ENCODE measurements around the gene ADGRG3.
A peak's percentile ranks its signal among the peaks of the same experiment; 100 is the strongest.

ADGRG3 gene, protein sequence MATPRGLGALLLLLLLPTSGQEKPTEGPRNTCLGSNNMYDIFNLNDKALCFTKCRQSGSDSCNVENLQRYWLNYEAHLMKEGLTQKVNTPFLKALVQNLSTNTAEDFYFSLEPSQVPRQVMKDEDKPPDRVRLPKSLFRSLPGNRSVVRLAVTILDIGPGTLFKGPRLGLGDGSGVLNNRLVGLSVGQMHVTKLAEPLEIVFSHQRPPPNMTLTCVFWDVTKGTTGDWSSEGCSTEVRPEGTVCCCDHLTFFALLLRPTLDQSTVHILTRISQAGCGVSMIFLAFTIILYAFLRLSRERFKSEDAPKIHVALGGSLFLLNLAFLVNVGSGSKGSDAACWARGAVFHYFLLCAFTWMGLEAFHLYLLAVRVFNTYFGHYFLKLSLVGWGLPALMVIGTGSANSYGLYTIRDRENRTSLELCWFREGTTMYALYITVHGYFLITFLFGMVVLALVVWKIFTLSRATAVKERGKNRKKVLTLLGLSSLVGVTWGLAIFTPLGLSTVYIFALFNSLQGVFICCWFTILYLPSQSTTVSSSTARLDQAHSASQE

DNA sequence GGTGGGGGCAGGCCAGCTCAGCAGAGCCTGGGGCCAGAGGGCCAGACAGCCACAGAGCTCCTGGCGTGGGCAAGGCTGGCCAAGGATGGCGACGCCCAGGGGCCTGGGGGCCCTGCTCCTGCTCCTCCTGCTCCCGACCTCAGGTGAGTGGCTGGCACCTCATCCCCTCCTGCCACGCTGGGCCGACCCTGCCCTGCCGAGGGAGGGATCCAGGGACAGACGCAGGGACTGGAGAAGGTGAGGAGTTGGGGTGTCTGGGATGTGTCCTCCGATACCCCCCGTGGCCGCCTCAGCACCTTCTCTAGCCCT, at the start of gene ADGRG3:
Gene ADGRG3, plus strand, starts transcription at position 44 of the 309 bp plus-strand sequence. Its CDS starts 42 bp downstream, at position 86.
- DNase-seq (ENCODE audit: low read depth in 1 of 2, low spot score in 1 of 2), result no peak

DNA sequence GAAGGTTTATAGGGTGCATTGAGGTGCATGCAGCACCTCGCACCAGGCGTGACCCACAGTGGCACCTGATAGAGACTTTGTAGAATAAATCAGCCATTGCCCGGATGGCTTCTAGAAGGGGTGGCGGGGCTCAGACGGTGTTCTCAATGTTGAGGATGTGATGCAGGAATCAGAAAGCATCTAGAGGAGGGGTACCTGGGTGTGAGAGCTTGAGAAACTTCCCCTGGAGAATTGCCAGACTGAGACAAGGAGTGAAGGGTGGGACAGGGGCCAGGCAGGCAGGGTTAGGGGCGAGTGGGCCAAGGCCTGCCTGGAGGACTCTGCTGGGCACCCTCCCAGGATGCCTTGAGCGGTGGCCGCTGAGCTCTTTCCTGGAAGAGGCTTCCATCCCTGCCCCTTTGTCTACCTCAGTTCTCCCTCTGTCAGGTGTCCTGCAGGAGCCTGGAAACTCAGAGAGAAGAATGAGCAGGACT, 48.9 kb upstream of the ADGRG3 start:
- DNase-seq (ENCODE audit: low read depth in 1 of 2, low spot score in 1 of 2), result no peak

DNA sequence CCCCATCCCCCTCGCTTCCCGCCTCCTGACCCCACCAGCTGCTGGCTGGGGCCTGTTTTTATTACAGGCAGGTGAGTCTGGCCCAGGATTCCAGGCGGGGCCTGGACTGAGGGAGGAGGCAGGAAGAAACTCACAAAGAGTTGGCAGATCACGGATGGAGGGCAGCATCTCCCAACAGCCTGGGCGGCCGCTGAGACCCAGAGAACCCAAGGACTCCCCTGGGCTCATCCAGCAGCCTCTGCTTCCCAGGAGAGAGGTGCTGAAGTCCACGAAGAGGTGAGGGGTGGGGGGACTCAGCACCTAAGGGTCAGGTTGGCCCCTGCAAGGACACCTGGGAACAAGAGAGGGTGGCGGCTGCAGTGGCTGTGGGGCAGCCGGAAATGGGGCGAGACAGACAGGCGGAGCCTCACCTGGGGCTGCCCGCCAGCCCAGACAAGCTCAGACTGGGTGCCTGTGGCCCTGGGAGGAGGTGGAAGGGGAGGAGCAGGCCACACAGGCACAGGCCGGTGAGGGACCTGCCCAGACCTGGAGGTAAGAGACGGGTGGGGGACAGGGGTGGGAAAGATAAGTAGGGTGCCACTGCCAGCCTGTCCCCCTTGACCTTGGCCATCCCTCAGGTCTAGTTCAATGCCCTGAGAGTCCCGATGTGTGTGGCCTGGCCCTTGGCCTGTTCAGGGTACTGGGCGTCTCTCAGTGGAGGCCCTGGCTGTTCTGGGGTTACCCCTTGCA, 48.3 kb upstream of the ADGRG3 start:
- DNase-seq (ENCODE audit: low read depth in 1 of 2, low spot score in 1 of 2), result no peak

DNA sequence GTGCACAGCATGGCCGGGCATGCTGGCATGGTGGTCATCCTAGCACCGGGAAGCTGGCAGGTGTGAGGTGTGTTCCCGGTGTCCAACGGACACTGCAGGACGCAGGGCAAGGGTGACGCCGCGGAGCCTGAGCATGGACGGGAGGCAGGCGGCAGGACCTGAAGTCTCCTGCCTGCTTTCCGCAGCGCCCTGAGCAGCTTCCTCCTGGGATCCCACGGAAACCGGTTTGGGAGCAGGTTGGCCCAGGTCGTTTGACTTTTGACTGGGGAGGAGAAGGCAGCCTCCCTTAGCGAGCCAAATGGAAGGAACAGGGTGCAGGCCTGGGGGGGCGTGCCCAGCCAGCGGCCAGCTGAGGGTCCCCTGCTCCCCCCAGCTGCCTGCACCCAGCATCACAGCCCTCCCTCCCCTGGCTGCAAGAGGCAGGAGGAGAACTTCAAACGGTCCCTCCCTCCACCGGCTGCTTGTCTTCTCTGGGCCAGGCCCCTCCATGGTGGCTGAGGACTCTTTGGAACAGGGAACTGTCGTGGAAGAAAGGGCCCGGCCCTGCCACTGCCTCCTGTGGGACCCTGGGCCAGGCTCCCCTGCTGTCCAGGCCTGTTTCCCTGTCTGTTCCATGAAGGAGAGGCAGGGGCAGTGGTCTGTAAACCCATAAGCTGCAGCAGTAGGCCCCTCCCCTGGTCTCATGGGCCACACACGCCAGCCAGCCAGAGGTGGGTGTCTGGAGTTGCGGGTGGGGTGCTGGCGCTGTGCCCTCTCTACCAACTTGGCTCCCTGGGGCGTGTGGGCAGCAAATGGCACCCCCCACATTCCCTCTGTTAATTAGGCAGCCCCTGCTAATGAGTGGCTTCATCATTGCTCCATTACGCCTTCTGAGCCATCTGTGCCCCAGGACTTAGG, 47.5 kb upstream of the ADGRG3 start:
- DNase-seq (ENCODE audit: low read depth in 1 of 2, low spot score in 1 of 2), result no peak

DNA sequence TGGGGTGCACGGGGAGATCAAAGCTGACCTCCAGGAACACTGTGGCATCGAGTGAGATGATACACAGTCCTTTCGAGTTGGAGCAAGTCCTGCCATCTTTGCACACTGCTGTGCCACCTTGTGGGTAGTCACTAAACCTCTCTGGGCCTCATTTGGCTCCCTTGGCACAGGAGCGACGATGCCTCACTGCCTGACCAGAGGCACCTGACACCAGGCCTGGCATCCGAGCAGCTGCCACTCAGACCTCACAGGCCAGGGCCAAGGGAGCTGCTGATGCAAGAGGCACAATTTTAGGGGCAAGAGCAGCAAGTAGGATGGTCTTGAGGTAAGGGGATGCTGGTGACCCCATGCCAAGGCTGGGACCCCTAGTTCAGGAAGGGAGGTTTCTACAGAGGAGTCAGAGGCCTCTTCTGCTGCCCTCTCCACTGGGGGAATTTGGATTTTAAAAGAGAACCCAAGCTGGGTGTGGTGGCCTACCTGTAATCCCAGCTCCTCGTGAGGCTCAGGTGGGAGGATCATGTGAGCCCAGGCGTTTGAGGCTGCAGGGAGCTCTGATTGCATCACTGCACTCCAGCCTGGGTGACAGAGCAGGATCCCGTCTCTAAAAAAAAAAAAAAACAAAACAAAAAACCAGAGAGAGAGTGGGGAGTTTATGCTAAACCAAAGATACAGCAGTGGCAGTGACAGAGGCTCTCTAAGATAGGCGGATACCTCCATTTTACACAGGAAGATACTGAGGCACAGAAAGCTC, 46.4 kb upstream of the ADGRG3 start:
- DNase-seq (ENCODE audit: low read depth in 1 of 2, low spot score in 1 of 2), result no peak

DNA sequence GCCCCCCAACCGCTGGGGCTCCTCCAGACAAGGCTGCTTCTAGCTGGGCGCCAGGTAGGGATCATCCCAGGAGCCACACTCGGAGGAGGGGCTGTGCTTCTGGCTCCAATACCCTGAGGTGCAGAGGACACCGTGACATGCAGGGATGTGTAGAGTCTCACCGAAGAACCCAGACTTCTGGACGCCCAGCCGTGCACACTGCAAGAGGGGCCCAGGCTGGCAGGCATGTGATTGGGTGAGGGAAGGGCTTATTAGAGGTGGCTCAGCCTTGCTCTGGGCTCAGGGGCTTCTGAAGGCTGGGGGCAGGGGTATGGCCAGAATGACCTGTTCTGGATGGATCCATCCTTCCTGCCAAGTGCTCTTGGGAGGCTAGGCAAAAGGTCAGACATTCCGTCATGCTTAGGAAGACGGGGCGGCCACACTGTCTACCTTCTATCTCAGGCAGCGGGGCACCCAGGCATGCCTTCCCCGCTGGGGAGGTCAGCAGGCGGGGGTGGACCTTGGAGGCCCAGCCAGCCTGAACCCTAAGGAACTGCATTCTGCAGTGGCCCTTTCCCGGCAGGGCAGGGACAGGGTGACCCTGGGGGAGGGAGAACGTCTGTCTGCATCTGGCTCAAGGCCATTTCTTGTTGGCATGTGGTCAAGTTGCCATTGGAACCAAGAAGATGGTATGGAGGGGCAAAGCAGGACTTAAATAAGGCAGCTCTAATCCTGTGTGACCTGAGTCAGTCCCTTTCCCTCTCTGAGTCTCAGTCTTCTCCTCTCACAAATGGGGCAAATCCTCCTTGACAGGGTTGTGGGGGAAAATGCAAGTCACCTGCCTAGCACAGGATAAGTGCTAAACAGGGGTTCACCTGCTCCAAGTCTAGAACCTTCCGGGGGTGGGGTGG, 45.5 kb upstream of the ADGRG3 start:
- DNase-seq (ENCODE audit: low read depth in 1 of 2, low spot score in 1 of 2), result no peak

DNA sequence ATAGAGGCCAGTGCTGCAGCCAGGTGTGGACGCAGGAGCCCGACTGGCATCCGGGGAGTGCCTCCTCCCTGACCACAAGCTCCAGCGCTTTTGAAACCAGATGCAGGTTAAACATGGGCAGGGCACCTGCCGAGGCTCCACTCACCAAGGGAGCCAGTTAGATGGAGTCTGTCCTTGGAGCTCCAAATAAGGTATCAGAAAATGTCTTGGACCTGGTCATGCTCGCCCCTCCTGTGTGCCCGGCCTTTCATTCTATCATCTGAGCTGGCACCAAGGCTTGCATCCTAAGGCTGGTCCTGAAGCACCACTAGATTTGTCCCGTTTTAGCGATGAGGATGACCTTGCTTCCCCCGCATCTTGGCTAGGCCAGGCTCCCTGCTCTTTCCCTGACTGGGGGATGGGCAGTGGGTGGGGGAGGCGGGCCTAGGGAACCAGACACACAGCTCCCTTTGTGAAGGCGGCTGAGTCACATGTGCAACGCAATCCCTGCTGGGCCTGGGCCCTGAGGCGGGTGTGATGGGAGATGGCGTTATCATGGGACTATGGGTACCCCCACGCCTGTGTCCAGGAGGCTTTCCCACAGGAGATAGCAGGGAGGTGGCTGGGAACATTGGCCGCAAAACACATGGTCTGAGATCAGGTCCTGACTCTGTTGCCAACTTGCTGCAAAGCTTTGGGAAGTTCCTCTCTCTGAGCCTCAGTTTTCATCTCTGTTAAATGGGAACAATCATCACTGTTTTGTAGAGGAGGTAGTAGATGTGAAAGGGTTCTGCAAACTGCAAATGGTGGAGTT, 44.7 kb upstream of the ADGRG3 start:
- DNase-seq (ENCODE audit: low read depth in 1 of 2, low spot score in 1 of 2), result no peak

DNA sequence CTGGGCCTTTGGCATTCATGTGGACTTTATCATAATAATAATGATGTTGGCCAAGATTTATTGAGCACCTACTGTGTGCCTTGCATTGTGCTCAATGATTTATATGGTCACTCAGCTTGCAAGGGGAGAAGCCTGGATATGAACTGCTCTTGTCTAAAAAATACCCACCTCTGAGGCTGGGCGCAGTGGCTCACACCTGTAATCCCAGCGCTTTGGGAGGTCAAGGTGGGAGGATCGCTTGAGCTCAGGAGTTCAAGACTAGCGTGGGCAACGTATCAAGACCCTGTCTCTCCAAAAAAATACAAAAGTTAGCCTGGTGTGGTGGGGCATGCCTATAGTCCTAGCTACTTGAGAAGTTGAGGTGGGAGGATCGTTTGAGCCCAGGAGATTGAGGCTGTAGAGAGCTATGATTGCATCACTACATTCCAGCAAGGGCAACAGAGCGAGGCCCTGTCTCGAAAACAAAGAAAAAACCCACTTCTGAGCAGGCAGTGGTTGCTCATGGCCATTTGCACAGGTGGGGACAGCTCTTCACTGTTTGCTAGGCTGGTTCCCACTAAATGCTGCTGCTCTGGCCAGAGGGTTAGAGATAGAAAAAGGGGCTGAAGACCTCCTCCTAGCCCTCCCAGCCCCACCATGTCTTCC, 43.9 kb upstream of the ADGRG3 start:
- no peak for DNase-seq (ENCODE audit: low read depth in 1 of 2, low spot score in 1 of 2)

DNA sequence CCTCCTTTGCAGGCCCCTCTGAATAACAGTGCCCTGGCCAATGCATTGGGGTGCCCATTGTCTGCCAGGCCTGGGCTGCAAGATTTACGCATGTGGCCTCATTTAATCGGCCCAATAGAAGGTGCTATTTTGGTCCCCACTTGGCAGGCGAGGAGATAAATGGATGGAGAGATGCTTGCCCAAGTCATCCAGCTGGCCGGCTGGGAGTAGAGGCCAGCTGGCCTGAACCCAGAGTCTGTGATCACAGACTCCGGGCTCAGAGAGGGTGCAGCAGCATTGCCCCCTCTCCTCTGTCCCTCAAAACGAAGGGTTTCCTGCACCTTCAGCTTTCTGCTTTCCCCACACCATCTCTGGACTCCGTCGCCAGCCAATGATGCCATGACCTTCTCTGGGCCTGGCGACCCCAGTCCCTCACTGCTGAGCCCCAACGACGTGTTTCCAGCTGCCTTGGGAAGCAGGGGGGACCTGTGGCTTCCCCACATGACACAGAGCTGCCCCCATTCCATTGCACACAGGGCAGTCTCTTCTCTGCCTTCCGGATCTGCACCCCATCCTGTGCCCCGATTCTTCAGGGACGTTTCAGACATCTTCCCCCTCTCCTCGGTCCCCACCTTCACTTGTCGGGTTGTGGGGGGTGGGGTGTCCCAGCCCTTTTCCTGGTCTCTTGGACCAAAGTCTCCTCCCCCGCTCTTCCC, 43.2 kb upstream of the ADGRG3 start:
- no peak for DNase-seq (ENCODE audit: low read depth in 1 of 2, low spot score in 1 of 2)

DNA sequence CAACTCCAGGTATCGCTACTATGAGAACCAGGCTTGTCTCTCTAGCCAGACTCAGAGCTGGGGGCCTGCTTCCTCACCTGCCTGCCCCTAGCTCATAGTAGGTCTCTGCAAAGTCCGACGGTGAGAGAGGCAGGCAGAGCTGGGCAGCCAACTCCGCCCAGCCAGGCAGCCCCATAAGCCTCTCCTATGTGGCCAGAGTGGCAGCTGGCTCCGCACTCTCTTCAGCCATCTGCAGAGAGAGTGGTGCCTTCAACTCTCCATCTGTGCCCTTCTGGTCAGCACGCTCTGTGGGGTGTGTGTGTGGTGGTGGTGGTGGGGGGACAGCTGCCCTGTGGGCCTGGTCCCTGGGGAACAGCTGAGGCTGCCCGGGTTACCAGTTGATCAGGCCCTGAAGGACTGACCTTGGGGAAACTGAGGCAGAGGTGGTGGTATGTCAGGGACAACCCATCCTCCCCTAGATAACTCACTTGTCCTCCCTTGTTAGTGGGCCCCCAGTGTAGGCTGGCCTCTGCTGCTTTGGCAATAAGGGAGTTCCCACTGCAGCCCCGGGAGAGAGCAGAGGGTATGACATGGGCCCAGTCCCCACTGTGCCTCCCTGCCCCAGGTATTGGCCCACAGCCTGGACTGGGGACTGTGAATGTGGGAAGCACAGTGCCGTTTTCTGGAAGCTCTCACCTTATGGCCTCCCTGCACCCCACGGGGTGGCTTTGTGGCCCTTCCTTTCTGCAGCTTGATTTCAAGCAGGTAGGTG, 41.5 kb upstream of the ADGRG3 start:
- DNase-seq (ENCODE audit: low read depth in 1 of 2, low spot score in 1 of 2), result no peak

DNA sequence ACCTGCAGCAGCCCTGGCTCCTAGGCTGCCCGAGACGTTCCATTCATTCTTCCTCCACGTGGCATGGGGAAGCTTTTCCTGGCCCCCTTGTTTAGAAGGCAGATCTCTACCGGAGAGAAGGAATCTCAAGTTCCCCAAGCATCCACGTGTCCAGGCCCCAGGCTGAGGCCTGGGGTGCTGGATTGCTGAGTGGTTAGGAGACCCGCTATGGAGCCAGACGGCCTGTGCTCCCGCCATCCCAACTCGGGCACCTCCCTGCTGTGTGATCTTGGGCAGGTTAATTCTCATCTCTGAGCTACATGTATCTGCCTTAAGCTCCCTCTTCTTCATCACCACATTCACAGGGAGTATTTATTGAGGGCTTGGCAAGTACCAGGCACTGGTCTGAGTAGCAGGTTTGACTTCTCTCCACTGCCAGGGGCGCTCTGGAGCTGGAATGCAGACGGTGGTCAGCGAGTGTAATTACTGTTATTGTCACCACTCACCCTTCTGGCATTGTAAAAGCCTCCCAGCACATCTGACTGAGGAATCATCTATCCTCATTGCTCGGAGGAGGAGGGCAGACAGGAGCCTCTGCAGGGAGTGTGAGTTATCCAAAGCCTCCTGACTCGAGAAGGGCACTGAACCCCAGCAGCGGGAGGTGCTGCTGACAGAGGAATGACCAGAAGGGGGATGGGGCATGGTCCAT, 40.8 kb upstream of the ADGRG3 start:
- no peak for DNase-seq (ENCODE audit: low read depth in 1 of 2, low spot score in 1 of 2)

DNA sequence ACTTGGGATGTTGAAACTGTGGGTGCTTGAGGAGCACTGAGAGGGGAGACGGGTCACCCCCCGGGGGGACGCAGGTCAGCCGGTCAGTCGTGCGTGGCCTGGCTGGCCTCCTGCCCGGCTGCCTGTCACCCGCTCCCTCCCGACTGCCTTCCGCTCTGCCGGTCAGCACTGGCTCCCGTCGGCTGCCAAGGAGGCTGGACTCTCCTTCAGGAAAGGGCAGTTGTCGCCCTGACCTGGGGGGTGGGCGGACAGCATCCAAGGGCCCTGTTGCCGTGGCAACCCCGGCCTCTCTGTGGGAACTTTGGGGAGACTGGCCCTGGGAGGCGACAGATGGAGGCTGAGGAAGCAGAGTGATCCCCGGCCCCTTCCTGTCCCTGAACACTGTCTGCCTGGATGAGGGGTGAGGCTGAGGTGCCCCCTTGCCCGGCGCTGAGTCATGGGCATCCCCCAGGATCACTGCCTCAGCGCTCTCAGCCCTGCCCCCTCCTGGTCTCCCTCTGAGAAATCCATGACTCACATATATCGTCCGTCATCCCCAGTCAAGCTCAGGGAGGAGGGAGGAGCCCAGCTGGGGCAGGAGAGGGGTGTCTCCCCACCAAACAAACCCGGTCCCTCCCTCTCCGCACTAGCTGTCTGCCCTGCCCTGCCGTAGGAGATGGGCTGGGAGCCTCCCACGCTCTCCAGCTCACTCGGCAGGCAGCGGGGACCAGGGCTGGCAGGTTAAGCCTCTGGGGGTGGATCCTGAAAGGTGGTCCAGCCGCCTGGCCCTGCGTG, 39.9 kb upstream of the ADGRG3 start, which contains the start of gene ADGRG1:
Gene ADGRG1, plus strand, starts transcription at position 623 of the 774 bp plus-strand sequence. CDS start 21,658 bp downstream, outside the sequence.
- peak in 1 of 2 donors; percentile 37 for DNase-seq (ENCODE audit: low read depth in 1 of 2, low spot score in 1 of 2)

DNA sequence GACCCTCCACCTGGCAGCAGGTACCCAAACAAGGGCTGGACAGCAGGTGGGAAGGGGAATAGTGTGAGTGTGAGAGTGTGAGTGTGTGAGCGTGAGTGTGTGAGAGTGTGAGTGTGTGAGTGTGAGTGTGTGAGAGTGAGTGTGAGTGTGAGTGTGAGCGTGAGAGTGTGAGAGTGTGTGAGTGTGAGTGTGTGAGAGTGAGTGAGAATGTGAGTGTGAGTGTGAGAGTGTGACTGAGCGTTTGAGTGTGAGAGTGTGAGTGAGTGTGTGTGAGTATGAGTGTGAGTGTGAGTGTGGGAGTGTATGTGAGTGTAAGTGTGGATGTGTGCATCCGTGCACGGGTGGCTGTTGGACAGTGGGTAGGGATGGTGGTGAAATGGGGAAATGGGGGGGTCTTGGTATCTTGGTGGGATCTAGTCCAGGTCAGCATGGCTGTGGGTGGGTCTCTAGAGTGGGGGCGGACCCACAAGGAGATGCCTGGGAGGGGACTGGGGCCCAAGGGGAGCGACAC, 39.3 kb upstream of the ADGRG3 start:
- DNase-seq (ENCODE audit: low read depth in 1 of 2, low spot score in 1 of 2), result no peak

DNA sequence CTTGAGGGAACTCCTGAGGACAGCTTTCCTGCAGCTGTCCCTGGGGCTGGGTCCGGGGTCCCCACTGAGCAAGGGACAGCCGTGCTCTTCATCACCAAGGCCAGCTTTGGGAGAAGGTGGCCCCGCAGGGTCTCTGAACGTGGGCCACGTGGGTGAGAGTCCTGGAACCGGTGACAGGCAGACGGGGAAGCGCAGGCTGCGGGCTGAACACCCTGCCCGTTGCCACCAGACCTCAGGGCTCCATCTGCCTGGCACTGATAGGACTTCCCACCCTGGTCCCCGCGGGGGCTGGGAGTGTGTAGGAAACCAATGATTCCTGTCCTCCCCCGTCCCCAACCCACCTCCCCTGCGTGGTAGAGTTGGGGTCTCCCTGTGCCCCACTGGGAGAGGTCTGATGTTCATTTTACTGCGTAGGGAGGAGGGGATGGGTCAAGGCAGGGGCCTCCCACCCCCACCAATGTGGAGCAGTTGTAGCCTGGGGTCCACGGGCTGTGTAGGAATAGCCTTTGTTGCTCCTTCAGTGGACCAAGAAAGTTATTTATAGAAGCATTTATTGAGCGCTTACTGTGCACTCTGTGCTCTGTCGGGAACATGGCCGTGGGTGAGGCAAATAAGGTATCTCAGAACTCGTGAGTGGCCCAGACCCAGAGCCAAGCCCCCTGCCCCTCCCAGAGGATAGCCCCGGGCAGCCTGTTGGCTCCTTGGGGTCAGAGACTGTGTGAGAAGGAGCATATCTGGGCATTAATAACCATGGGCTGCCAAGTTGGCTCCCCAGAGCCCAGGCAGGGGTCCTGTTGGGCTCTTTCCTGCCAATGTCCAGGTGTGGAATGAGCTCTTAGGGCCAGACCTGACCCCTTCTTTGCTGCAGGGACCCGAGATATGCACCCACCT, 38.3 kb upstream of the ADGRG3 start:
- no peak for DNase-seq (ENCODE audit: low read depth in 1 of 2, low spot score in 1 of 2)
